Nephron progenitor cell (in vitro differentiated cells): ENCODE results near the gene RETN.

Experiments used
- DNase-seq: peaks from one replicate; pipeline ENCODE4 v3.0.0; 2021
- H3K27ac Mint-ChIP-seq: 2 replicates; pipeline ENCODE4 v1.8.0; 2021; ENCODE audit warnings: mild to moderate bottlenecking, moderate library complexity, mixed read lengths
- H3K27me3 Mint-ChIP-seq: 2 replicates; pipeline ENCODE4 v1.8.0; 2021; ENCODE audit warnings: mild to moderate bottlenecking, low read depth, mixed read lengths; ENCODE audit not compliant: poor library complexity
- H3K36me3 Mint-ChIP-seq: 2 replicates; pipeline ENCODE4 v1.8.0; 2021; ENCODE audit warnings: low read depth, mixed read lengths
- H3K4me1 Mint-ChIP-seq: 2 replicates; pipeline ENCODE4 v1.8.0; 2021; ENCODE audit warnings: mixed read lengths
- H3K4me3 Mint-ChIP-seq: 2 replicates; pipeline ENCODE4 v1.8.0; 2021; ENCODE audit warnings: mild to moderate bottlenecking, moderate library complexity, mixed read lengths
- H3K9me3 Mint-ChIP-seq: 2 replicates; pipeline ENCODE4 v1.8.0; 2021; ENCODE audit warnings: mild to moderate bottlenecking, moderate library complexity, mixed read lengths
- CTCF ChIP-seq: fragments of 200-600 bp; sonication (generic); IDR thresholded peaks from 2 replicates; pipeline ENCODE4 v1.5.0; 2021; ENCODE audit warnings: antibody characterized with exemption

Gene RETN

GRCh38 chr19:7668842-7669241 lies at the start of gene RETN:
Gene RETN (plus strand): TSS chr19:7669049. CDS start chr19:7669327, 278 bp downstream.
- Mint-ChIP-seq H3K36me3 (no peaks in the 10 kb centered on the region), H3K4me1 (no peaks in the 10 kb centered on the region), H3K27me3 (peaks cover 94% of the 10 kb centered on the region), H3K4me3 (peak within 1 kb of the TSS; percentile 60), H3K9me3 (peaks cover 6% of the 10 kb centered on the region), H3K27ac (no peak within 1 kb of the TSS)
- no peak for TF ChIP-seq CTCF
- DNase-seq: no peak

GRCh38 chr19:7619671-7620441 lies 49.0 kb upstream of the RETN start:
- H3K4me3 Mint-ChIP-seq: no peak overlapping the region
- TF ChIP-seq CTCF: no peak
- H3K9me3 Mint-ChIP-seq: no peaks in the 10 kb centered on the region
- H3K36me3 Mint-ChIP-seq: peaks cover 23% of the 10 kb centered on the region
- H3K27me3 Mint-ChIP-seq: no peaks in the 10 kb centered on the region
- H3K4me1 Mint-ChIP-seq: no peaks in the 10 kb centered on the region
- H3K27ac Mint-ChIP-seq: no peak overlapping the region
- DNase-seq: no peak

- H3K9me3 Mint-ChIP-seq: no peaks in the 10 kb centered on the region
- DNase-seq: no peak
- no peak overlapping the region for H3K27ac Mint-ChIP-seq
- no peaks in the 10 kb centered on the region for H3K4me1 Mint-ChIP-seq
- H3K4me3 Mint-ChIP-seq: no peak overlapping the region
- H3K36me3 Mint-ChIP-seq: peaks cover 23% of the 10 kb centered on the region
- no peak for TF ChIP-seq CTCF
- no peaks in the 10 kb centered on the region for H3K27me3 Mint-ChIP-seq
Observed at GRCh38 chr19:7620442-7621412, 48.1 kb upstream of the RETN start.

GRCh38 chr19:7622933-7623685 lies 45.7 kb upstream of the RETN start:
- Mint-ChIP-seq H3K4me3 (no peak overlapping the region), H3K4me1 (peaks cover 6% of the 10 kb centered on the region), H3K27ac (no peak overlapping the region), H3K36me3 (peaks cover 26% of the 10 kb centered on the region), H3K9me3 (no peaks in the 10 kb centered on the region), H3K27me3 (no peaks in the 10 kb centered on the region)
- TF ChIP-seq CTCF: no peak
- no peak for DNase-seq

GRCh38 chr19:7623725-7624603 lies 44.9 kb upstream of the RETN start:
- H3K36me3 Mint-ChIP-seq: peaks cover 18% of the 10 kb centered on the region
- H3K4me3 Mint-ChIP-seq: no peak overlapping the region
- peaks cover 14% of the 10 kb centered on the region for H3K4me1 Mint-ChIP-seq
- no peak overlapping the region for H3K27ac Mint-ChIP-seq
- DNase-seq: no peak
- no peak for TF ChIP-seq CTCF
- H3K27me3 Mint-ChIP-seq: no peaks in the 10 kb centered on the region
- no peaks in the 10 kb centered on the region for H3K9me3 Mint-ChIP-seq
